Ureter (tissue), 1 donor: ENCODE data around the gene NR1H3. TPM values are rescaled to one million over a fixed set of nuclear protein-coding genes. Genes with fewer than 3 reads are reported as not detected.

Experiments
- DNase-seq: peaks from one replicate; pipeline ENCODE4 v3.0.0-alpha.2; 2020; ENCODE audit warnings: low spot score
- total RNA-seq: library from RNA; stranded (reverse); gene quantifications from one replicate; pipeline ENCODE4 v1.2.4, GENCODE V29; 2023
- donor health status: DM: yes; HTN: yes; CAD: no.

NR1H3 gene
- total RNA-seq, 1 donor from 2014 or later = 71.3 TPM

DNA sequence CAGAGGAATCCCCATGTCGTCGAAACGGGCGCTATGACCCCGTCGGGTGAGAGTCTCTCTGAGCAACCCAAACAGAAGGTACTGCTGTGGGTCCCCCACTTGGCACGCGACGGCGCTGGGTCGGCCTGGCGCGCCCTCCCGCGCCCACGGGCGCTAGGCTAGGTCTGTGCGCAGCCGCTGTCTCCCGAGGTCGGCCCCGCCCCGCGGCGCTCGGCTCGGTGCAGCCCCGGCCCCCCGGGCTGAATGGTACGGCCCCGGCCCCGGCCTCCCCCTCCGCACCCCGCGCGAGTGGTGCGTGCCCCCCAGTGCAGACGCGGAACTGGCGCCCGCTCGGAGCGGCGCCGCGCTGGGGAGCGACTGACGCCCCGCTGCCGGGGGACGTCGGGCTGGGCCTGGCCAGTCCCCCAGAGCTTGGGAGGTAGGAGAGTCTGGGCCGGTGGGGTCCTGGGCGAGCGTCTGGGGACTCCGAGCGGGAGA, 12.1 kb downstream of the NR1H3 start, which contains the start of gene MADD:
Gene MADD, plus strand, starts transcription at position 305 of the 477 bp plus-strand sequence.
- peak; percentile 88 for DNase-seq

DNA sequence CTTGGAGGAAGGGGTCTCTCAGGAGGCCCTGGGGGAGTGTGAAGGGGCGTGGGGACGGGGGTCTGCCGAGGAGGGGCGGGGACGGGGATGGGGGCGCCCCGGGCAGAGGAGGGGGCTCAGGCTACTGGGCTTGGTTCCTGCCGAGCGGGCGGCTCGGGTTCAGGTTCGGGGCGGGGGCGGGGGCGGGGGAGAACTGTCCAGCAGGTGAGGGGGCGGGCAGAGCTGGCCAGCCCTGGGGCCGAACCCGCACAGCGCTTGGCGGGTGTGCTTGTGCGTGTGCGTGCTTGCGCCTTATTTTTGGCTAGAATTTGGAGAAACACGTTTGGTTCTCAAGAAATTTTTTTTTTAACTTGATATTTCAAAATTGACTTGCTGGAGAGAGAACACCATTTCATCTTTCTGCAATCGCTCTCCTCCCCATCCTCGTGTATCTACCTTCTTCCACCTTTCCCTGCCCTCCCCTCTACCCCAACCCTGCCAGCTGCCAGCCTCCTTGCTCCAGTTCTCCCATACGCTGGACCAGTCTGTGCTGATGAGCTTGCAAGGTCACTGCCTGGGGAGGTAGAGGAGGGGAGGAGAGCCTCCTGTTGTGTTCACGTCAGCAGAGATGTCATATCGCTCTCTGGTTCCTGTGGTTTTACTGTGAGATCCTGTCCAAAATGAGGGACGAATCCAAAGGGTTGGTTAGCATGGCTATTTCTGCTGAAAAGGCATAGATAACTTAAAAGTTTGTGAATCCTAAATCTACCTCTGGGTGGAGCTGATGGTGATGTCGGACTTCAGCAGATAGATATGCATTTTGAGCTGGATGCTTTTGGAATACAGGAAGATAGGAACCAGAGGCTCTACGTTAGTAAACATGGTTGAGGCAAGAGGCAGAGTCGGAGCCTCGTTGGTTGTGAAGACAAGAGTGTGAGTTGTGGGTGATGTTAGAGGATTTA, 12.8 kb downstream of the NR1H3 start:
- DNase-seq = no peak

DNA sequence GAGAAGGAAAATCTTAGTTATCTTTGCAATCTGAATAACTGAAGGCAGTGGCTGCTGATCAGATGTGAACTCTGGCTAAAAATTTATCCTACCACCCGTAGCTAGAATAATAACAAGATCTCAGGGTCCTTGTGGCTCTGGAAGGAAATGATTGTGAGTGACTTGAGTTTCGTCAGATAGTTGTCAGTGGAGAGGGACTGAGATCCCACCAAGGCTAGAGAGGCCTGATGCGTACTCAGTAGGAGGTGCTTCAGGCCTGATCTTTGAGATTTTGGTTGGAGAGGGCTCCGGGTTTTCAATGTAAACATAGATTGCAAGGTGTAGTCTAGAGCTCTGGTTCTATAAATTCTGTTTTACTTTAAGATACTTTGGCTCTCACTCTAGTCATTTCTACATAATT, 13.5 kb downstream of the NR1H3 start:
- DNase-seq = no peak

DNA sequence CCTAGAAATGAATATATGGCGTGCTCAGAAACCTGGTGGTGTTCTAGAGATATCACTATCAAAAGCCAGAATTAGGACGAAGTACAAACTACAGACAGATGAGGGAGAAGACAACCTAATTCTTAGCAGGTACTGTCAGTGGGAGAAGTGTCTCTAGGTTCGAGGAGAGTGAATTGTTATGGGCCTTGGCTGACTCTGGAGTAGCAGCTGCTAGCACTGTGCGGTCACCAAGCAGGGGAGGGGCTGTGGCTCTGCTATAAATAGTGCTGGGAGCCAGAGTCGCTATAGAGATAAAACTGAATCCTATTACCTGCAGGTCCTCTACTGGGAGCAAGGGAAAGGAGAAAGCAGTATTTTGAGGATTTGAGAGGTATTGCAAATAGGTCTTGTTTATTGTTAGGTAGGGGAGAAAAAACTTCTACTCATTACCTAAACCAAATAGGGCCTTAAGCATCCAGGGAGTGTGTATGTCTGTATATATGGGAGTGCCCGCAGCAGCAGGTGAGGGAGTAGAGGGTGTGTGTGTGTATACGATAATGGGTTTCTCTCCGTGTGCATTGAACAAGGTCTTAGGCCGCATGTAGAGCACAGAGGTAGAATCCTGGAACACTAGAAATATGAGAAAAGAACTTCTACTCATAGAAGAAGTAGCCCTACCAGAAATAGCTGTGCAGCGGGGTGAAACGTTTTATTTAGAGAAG, 14.3 kb downstream of the NR1H3 start:
- DNase-seq = no peak

DNA sequence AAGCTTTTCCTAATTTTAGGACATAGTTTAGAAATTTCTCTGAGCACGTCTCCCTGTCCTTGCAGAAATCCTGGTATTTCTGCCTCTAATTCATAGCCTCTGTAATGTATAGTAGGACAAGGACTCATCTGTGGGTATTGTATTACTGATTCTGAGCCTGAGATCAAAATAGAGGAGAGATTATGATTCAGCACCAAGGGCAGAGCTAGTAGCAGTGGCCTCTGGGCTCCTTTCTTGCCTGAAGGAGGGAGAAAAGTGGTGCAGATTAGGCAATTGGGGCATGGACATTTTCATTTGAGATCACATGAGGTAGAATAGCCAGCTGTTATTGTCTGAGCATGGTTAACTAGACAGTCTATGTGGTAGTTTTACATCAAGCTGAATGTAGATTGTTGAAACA, 14.9 kb downstream of the NR1H3 start:
- DNase-seq = no peak

GRCh38 chr11:47274495-47275235, 16.9 kb downstream of the NR1H3 start:
- DNase-seq = no peak

DNA sequence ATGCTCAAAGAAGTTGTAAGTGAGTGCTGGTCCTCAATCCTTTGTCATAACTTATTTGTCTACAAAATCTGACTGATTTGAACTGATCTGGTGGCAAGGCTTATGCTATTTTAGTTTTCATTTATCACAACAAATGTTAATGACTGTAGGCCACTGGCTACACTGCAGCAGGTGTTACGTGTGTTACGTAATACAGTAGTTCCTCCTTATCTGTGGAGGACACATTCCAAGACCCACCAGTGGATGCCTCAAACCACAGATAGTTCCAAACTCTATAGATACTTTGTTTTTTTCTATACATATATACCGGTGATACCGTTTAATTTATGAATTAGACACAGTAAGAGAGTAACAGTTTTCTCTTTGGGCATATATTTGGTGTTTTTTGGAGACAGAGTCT, 19.1 kb downstream of the NR1H3 start:
- no peak for DNase-seq

DNA sequence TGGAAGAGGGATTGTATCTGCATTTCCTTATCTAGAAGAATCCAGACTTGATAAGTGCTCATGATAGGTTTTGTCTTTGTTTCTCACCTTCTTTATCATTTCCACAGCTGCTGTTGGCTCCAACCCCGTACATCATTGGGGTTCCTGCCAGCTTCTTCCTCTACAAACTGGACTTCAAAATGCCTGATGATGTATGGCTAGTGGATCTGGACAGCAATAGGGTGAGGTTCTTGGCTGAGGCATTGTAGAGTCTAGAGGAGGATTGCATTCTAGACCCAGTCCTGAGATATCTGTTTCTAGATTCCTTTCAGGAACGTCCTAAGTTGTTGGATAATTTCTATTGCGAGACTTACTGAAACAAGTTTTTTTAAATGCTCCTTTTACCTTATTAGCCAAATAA, 20.3 kb downstream of the NR1H3 start:
- no peak for DNase-seq

- no peak for DNase-seq
Measured at GRCh38 chr11:47278769-47279168, 21.0 kb downstream of the NR1H3 start.

DNA sequence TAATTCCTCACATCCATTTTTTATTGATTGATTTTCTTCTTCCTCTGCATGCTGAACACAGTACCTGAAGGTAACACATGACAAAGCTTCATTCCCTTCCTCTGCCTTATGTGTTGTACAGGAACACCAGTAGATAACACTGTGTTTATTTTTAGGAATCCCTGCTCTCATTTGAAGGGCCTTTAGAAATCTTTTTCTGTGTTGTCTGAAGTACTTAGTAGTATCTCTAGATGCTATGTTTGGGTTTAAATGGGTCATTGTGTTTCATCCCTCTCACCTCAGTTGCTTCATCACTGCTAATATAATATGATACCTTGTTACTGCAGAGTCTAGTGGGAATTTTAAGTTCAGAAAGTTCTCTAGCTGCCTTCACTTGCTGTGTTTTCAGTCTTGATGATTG, 22.3 kb downstream of the NR1H3 start:
- DNase-seq = no peak

DNA sequence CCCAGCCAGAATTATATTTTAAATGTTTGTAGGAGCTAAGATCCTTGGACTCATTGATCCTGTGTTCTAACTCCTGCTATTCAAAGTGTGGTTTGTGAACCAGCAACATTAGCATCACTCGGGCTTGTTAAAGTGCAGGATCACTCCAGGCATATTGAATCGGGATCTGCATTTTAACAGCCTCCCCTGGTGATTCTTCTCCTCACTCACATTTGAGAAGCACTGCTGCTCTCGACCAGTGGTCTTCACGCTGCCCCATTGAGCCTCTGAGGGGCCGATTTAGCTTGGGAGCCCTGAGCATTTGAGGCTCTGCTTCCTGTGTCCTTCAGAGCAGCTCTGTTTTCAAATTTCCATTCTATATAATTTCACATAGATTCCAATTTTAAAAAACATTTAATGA, 23.1 kb downstream of the NR1H3 start:
- no peak for DNase-seq

- no peak for DNase-seq
Measured at GRCh38 chr11:47282462-47282861, 24.7 kb downstream of the NR1H3 start.

- no peak for DNase-seq
Measured at GRCh38 chr11:47284151-47284550, 26.4 kb downstream of the NR1H3 start.

GRCh38 chr11:47285969-47286770, 28.4 kb downstream of the NR1H3 start:
- no peak for DNase-seq

DNA sequence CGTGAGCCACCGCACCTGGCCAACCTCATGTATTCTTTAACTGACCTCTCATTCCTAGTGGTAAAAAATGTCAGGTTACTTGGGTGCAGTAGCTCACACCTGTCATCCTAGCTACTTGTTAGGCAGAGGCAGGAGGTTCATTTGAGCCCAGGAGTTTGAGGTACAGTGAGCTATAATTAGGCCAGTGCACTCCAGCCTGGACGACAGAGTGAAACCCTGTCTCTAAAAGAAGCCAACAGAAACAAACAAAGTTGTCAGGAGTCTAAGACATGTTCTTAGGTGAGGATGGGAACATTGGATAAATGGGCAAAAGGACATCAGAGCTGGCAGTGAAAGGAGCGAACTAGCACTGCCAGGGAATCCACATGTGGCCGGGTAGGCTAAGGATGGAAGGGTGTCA, 30.3 kb downstream of the NR1H3 start:
- no peak for DNase-seq

GRCh38 chr11:47289856-47290255, 32.1 kb downstream of the NR1H3 start:
- DNase-seq = no peak

DNA sequence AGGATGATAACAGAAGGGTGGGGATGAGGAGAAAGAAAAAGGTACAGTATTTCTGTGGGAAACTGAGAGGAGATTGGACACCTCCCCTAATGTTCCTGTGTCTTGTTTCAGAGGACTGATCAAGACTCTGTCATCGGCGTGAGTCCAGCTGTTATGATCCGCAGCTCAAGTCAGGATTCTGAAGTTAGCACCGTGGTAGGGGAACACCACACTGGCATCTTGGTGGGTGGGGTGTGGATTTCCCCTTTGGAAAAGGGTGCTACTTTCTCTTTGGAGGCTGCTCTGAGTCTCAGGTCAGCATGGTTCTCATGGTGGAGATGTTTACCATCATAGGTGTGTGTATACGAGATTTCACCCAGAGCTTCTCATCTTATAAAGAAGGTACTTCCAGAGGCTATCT, 37.6 kb downstream of the NR1H3 start:
- DNase-seq = no peak

- DNase-seq = no peak
Measured at GRCh38 chr11:47296045-47296444, 38.2 kb downstream of the NR1H3 start.

DNA sequence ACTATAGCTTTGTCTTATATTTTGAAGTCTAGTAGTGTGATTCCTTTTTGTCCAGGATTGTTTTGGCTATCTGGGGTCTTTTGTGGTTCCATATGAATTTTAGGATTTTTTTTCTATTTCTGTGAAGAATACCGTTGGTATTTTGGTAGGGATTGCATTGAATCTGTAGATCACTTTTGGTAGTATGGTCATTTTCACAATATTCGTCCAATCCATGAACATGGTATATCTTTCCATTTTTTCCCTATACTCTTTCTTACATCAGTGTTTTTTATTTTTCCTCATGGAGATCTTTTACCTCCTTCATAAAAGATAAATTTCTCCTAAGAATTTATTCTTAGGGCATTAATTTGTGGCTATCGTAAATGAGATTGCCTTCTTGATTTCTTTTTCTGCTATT, 41.3 kb downstream of the NR1H3 start:
- no peak for DNase-seq

DNA sequence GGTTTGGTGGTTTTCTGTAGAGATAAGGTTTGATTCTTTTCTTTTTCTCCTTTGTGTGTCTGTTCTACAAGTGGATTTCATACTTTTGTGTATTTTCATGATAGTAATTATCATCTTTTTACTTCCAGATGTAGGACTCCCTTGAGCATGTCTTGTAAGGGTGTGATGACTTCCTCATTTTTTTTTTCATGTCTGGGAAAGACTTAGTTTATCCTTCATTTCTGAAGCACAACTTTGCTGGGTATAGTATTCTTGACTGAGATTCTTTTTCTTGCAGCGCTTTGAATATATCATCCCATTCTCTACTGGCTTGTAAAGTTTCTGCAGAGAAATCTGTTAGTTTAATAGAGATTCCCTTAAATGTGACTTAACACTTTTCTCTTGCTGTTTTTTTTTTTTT, 45.1 kb downstream of the NR1H3 start:
- no peak for DNase-seq

DNA sequence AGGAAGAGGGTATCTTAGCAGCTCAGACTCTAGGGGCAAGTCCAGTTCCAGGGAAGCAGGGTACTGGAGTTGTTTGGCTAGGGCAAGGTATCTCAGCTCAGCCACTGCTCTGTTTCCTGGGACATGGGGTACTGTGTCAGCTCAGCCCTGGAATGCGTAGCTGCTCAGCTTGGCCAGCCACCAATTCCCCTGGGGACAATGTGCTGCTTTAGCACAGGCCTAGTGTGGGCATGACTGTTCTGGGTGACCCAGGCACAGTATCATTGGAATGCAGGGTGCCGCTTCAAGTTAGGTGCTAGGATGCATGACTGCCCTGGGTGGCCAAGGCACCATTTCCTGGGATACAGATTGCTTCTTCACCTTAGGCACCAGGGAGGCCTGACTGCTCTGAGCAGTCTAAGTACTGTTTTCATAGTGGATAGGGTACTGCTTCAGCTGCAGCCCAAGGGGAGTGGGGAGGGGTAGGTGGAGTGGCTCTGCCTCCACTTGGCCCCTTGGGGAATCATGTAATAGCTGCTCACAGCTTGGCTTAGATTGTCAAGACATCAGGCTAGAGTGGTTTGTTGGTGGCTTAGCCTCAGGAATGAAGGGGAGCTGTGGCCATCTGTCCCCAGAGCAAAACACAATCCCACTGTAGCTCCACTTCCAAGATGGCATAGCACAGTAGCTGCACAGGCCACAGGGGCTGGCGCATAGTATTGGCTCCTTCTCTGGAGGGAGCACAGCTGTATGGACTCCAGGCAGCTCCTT, 48.1 kb downstream of the NR1H3 start:
- no peak for DNase-seq
